ENCODE data around the gene NADSYN1. TPM values are rescaled to one million over a fixed set of nuclear protein-coding genes. Genes with fewer than 3 reads are reported as not detected.

Gene NADSYN1
- total and polyA plus RNA-seq, 2 of the 13 experiments (the other 11 are each of a cell fraction or from before 2014, with no cell fraction given) = 35.7 to 51.5 TPM

DNA sequence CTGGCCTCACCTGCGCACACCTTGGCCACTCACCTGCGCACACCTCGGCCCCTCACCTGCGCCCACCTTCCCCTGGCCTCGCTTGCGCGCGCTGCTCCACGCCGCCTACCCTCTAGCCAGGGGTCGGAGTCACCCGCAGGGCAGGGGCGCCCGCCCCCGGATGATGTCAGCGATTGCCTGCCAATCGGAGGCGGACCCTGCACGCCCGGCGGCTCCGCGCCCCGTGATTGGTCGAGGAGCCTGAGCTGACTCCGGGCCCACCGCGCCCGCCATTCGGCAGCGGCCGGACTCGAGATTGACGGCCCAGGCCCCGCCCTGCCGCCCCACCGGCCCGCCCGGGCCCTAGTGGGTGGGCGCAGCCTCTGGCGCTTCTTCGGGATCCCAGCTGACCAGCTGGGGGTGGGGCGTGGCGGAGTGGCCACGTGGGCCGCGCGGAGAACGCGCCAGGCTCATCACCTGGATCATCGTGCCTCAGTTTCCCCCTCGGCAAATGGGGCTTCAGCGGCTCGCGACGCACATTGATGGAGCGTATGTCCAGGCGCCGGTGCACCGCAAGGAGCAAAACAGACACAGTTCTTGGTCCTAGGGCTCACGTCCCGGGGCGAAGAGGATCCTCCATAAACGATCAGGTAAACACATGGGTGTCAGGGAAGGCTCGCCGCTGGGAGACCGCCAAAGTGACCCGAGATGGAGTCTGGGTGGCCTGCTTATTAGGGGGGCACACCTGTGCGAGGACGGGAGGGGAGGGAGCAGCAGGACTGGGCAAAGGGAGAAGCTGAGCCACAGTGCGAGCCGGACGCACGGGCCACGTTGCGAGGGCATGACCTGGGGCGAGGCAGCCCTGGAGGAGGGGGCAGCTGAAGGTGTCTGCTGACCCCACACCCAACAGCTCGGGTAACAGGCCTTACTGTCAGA is 4.5 kb upstream of the NADSYN1 start, which contains the start of gene DHCR7 (continued):
- TF ChIP-seq ZNF3 (CRISPR knock-in tag; IDR thresholded peaks at IDR 0.05) (no peak), SOX5 (CRISPR knock-in tag; IDR thresholded peaks at IDR 0.05; ENCODE audit: borderline replicate concordance) (0 out of 2 replicates have a peak, but pooled peaks have one; percentile 8), TCF7 (IDR thresholded peaks at IDR 0.05; ENCODE audit: low read depth) (no peak), HOXD1 (CRISPR knock-in tag; IDR thresholded peaks at IDR 0.05) (0 out of 2 replicates have a peak, but pooled peaks have one; percentile 37), EZH2 (conservative IDR thresholded peaks at IDR 0.05; ENCODE audit: low read depth, low read length) (no peak), ZSCAN29 (CRISPR knock-in tag; conservative IDR thresholded peaks at IDR 0.05) (no peak; the same call in 1 of the 2 replicates), PPARG (CRISPR knock-in tag; conservative IDR thresholded peaks at IDR 0.05) (0 out of 2 replicates have a peak, but pooled peaks have one; percentile 7), ZNF33A (CRISPR knock-in tag; IDR thresholded peaks at IDR 0.05; ENCODE audit: borderline replicate concordance) (no peak), NONO (IDR thresholded peaks at IDR 0.05) (no peak), NONO (CRISPR knock-in tag; conservative IDR thresholded peaks at IDR 0.05) (peak; percentile 75), FOSL2 (CRISPR knock-in tag; IDR thresholded peaks at IDR 0.05) (peak; percentile 37; the same call in 1 of the 2 replicates), NR2F2 (IDR thresholded peaks at IDR 0.05; ENCODE audit: borderline replicate concordance, low read depth) (no peak), NFE2L1 (CRISPR knock-in tag; IDR thresholded peaks at IDR 0.05; ENCODE audit: borderline replicate concordance) (no peak), ZNF780A (CRISPR knock-in tag; IDR thresholded peaks at IDR 0.05) (no peak; the same call in 1 of the 2 replicates), ZNF564 (CRISPR knock-in tag; IDR thresholded peaks at IDR 0.05) (no peak; the same call in 1 of the 2 replicates), FOXK1 (CRISPR knock-in tag; IDR thresholded peaks at IDR 0.05; ENCODE audit: borderline replicate concordance, low read depth) (peak; percentile 55; the same call in 1 of the 2 replicates), HES4 (CRISPR knock-in tag; IDR thresholded peaks at IDR 0.05; ENCODE audit: borderline replicate concordance) (peak; percentile 74; the same call in 1 of the 2 replicates), NAIF1 (CRISPR knock-in tag; IDR thresholded peaks at IDR 0.05; ENCODE audit: borderline replicate concordance) (no peak; the same call in 1 of the 2 replicates), PHF8 (CRISPR knock-in tag; IDR thresholded peaks at IDR 0.05) (peak; percentile 78), ZNF326 (CRISPR knock-in tag; IDR thresholded peaks at IDR 0.05; ENCODE audit: borderline replicate concordance) (no peak), ZNF207 (IDR thresholded peaks at IDR 0.05; ENCODE audit: borderline replicate concordance) (no peak), HOXA3 (CRISPR knock-in tag; IDR thresholded peaks at IDR 0.05) (peak; percentile 59), SRSF4 (IDR thresholded peaks at IDR 0.05; ENCODE audit: low read depth, low read length, poor library complexity, severe bottlenecking) (no peak), ZNF121 (CRISPR knock-in tag; IDR thresholded peaks at IDR 0.05) (no peak; the same call in 1 of the 2 replicates), PAWR (CRISPR knock-in tag; IDR thresholded peaks at IDR 0.05; ENCODE audit: borderline replicate concordance) (no peak), KAT8 (CRISPR knock-in tag; IDR thresholded peaks at IDR 0.05) (0 out of 2 replicates have a peak, but pooled peaks have one; percentile 63), TRIM24 (CRISPR knock-in tag; IDR thresholded peaks at IDR 0.05) (peak; percentile 51; the same call in 1 of the 2 replicates), ZNF468 (CRISPR knock-in tag; IDR thresholded peaks at IDR 0.05) (0 out of 2 replicates have a peak, but pooled peaks have one; percentile 79), ZNF891 (CRISPR knock-in tag; IDR thresholded peaks at IDR 0.05) (peak; percentile 74; the same call in 1 of the 2 replicates), SIX4 (CRISPR knock-in tag; IDR thresholded peaks at IDR 0.05) (no peak)
- TF ChIP-seq, protein P1, sequence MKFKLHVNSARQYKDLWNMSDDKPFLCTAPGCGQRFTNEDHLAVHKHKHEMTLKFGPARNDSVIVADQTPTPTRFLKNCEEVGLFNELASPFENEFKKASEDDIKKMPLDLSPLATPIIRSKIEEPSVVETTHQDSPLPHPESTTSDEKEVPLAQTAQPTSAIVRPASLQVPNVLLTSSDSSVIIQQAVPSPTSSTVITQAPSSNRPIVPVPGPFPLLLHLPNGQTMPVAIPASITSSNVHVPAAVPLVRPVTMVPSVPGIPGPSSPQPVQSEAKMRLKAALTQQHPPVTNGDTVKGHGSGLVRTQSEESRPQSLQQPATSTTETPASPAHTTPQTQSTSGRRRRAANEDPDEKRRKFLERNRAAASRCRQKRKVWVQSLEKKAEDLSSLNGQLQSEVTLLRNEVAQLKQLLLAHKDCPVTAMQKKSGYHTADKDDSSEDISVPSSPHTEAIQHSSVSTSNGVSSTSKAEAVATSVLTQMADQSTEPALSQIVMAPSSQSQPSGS (CRISPR knock-in tag; IDR thresholded peaks at IDR 0.05) = peak; percentile 83
